ENCODE measurements around the gene BBLN.

The BBLN gene

DNA sequence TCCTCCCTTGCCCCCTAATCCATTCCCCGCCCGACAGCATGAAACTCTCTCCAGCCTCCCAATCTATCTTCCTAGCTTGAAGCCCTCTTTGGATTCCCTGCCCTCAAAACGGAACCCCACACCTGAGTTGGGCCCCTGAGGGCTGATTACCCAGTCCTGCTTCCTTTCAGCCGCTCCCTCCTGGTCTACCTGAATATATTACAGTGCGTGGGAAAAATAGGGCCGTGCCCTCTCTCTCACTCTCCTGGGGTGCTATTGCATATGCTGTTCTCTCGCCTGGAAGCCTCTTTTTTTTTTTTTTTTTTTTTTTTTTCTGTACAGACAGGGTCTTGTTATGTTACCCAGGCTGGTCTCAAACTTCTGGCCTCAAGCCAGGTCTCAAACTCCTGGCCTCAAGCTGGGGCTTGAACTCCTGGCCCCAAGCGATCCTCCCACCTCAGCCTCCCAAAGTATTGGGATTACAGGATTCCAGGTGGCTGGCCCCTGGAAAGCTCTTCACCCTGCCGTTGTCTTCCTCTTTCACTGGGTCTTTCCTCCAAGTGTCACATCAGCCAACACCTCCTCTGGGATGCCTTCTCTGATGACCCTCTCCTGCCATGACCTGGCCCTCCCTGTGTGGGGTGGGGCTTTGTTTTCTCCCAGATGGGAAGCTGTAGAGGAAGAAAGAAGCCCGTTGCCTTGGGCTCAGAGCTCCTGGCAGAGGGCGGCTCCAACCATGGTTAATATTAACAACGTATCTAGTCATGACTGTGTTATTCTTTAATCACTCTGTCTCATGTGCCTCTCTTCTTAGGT lies 51.3 kb downstream of the BBLN start:
- no peak overlapping the region for H3K27ac ChIP-seq
- TF ChIP-seq ZFX (IDR thresholded peaks at IDR 0.05) = no peak
- TF ChIP-seq, protein P1, sequence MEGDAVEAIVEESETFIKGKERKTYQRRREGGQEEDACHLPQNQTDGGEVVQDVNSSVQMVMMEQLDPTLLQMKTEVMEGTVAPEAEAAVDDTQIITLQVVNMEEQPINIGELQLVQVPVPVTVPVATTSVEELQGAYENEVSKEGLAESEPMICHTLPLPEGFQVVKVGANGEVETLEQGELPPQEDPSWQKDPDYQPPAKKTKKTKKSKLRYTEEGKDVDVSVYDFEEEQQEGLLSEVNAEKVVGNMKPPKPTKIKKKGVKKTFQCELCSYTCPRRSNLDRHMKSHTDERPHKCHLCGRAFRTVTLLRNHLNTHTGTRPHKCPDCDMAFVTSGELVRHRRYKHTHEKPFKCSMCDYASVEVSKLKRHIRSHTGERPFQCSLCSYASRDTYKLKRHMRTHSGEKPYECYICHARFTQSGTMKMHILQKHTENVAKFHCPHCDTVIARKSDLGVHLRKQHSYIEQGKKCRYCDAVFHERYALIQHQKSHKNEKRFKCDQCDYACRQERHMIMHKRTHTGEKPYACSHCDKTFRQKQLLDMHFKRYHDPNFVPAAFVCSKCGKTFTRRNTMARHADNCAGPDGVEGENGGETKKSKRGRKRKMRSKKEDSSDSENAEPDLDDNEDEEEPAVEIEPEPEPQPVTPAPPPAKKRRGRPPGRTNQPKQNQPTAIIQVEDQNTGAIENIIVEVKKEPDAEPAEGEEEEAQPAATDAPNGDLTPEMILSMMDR (conservative IDR thresholded peaks at IDR 0.05) = no peak

GRCh38 chr9:128211981-128212281 lies 51.9 kb downstream of the BBLN start:
- no peak overlapping the region for H3K27ac ChIP-seq

More at GRCh38 chr9:128211981-128212281, 51.9 kb downstream of the BBLN start:
- no peak for TF ChIP-seq ZFX (IDR thresholded peaks at IDR 0.05)
- TF ChIP-seq, protein P1 (conservative IDR thresholded peaks at IDR 0.05) = no peak
